ENCODE results near the gene ARF1.
"Not testable (repeated sequence)": the region's sequence is repeated elsewhere in the genome, so short reads cannot be mapped to it uniquely, and the experiment has no call there.

ARF1 gene

GRCh38 chr1:228104526-228105269 lies 22.2 kb downstream of the ARF1 start:
- DNase-seq = no peak

- no peak for DNase-seq
Measured at GRCh38 chr1:228105270-228105995, 22.9 kb downstream of the ARF1 start.

GRCh38 chr1:228105996-228106799 lies 23.7 kb downstream of the ARF1 start:
- no peak for DNase-seq

- DNase-seq = no peak
Measured at GRCh38 chr1:228106800-228107054, 24.2 kb downstream of the ARF1 start.

- no peak for DNase-seq
Measured at GRCh38 chr1:228107636-228108035, 25.1 kb downstream of the ARF1 start.

GRCh38 chr1:228108055-228108690 lies 25.7 kb downstream of the ARF1 start:
- no peak for DNase-seq

- DNase-seq = no peak
Measured at GRCh38 chr1:228108742-228109072, 26.2 kb downstream of the ARF1 start.

GRCh38 chr1:228109073-228109961 lies 26.8 kb downstream of the ARF1 start, which contains the start of gene MRPL55:
Gene MRPL55 (minus strand): TSS chr1:228109299. CDS start chr1:228108260, 1,039 bp downstream.
- DNase-seq = peak; percentile 97

GRCh38 chr1:228109962-228110488 lies 27.5 kb downstream of the ARF1 start:
- no peak for DNase-seq

GRCh38 chr1:228110556-228110955 lies 28.0 kb downstream of the ARF1 start:
- DNase-seq = no peak

GRCh38 chr1:228111315-228111714 lies 28.8 kb downstream of the ARF1 start:
- not testable (repeated sequence) for DNase-seq

GRCh38 chr1:228112167-228112566 lies 29.7 kb downstream of the ARF1 start:
- DNase-seq = no peak

- DNase-seq = no peak
Measured at GRCh38 chr1:228112617-228113016, 30.1 kb downstream of the ARF1 start.

- DNase-seq = no peak
Measured at GRCh38 chr1:228114827-228115226, 32.3 kb downstream of the ARF1 start.

GRCh38 chr1:228117335-228117734 lies 34.8 kb downstream of the ARF1 start:
- no peak for DNase-seq

GRCh38 chr1:228118040-228118439 lies 35.5 kb downstream of the ARF1 start:
- DNase-seq = no peak

GRCh38 chr1:228120351-228120750 lies 37.8 kb downstream of the ARF1 start:
- DNase-seq = no peak

GRCh38 chr1:228120857-228121489 lies 38.5 kb downstream of the ARF1 start:
- DNase-seq = no peak

- no peak for DNase-seq
Measured at GRCh38 chr1:228122921-228123441, 40.5 kb downstream of the ARF1 start.

GRCh38 chr1:228123505-228123904 lies 41.0 kb downstream of the ARF1 start:
- DNase-seq = no peak

- no peak for DNase-seq
Measured at GRCh38 chr1:228125185-228125584, 42.7 kb downstream of the ARF1 start.

Measured in stimulated activated CD4-positive, alpha-beta T cell treated with anti-CD3 and anti-CD28 coated beads, Interleukin-15, amount 100 ng/mL, for 24 hours (primary cell).